IMR-90 (cell line): ENCODE results near the gene MFNG. TPM values are rescaled to one million over a fixed set of nuclear protein-coding genes. Genes with fewer than 3 reads are reported as not detected.

Experiments used
- ATAC-seq: fragments of 200-7000 bp; cut with Tn5 transposase; 2 replicates; pipeline ENCODE4 v1.9.1; 2020; ENCODE audit warnings: low read depth, mild to moderate bottlenecking, moderate library complexity
- BruUV-seq: library from RNA; stranded (reverse); fragments of 400-500 nt; replicated peaks from 2 replicates; lab custom pipeline; 2021; lab: Mats Ljungman, UMichigan
- CTCF ChIA-PET: fragments of 300-600 bp; formaldehyde crosslinking; extraction: SDS; loops from one replicate; lab custom pipeline; 2021; ENCODE audit warnings: antibody characterized with exemption; lab: Yijun Ruan, JAX
- POLR2A ChIA-PET: fragments of 300-600 bp; sonication (Branson Sonifier 250); formaldehyde crosslinking; loops from one replicate; lab custom pipeline; 2022; ENCODE audit warnings: antibody characterized with exemption; ENCODE audit not compliant: unreplicated experiment; lab: Charles Lee
- DNase-seq: peaks from one replicate; pipeline ENCODE4 v3.0.0; 2013
- H2AFZ ChIP-seq: replicated peaks from 2 replicates; pipeline ENCODE3; 2013; ENCODE audit warnings: low read length, mild to moderate bottlenecking; ENCODE audit not compliant: poor library complexity
- H2AK5ac ChIP-seq: 2 replicates; pipeline ENCODE4 v1.6.1; 2013; ENCODE audit warnings: low read depth, low read length, inconsistent platforms
- H2AK9ac ChIP-seq: replicated peaks from 2 replicates; pipeline ENCODE3; 2013; ENCODE audit warnings: mild to moderate bottlenecking, low read depth, low read length, moderate library complexity; ENCODE audit not compliant: poor library complexity
- H2BK120ac ChIP-seq: 2 replicates; pipeline ENCODE4 v1.6.1; 2013; ENCODE audit warnings: low read depth, low read length, inconsistent platforms
- H2BK15ac ChIP-seq: 3 replicates; pipeline ENCODE4 v1.6.1; 2013; ENCODE audit warnings: low read depth, low read length, inconsistent platforms
- H2BK20ac ChIP-seq: 2 replicates; pipeline ENCODE4 v1.6.1; 2013; ENCODE audit warnings: low read depth, mild to moderate bottlenecking, inconsistent platforms, low read length, moderate library complexity
- H2BK5ac ChIP-seq: 2 replicates; pipeline ENCODE4 v1.6.1; 2013; ENCODE audit warnings: mild to moderate bottlenecking, low read depth, low read length, inconsistent platforms; ENCODE audit not compliant: poor library complexity, severe bottlenecking
- H3K14ac ChIP-seq: replicated peaks from 2 replicates; pipeline ENCODE4 v1.6.1; 2013; ENCODE audit warnings: low read depth, low read length, inconsistent platforms
- H3K18ac ChIP-seq: 2 replicates; pipeline ENCODE4 v1.6.1; 2013; ENCODE audit warnings: low read depth, low read length, control low read depth
- H3K23ac ChIP-seq: 2 replicates; pipeline ENCODE4 v1.6.1; 2013; ENCODE audit warnings: low read depth, low read length, inconsistent platforms
- H3K27ac ChIP-seq: 2 replicates; pipeline ENCODE4 v1.5.1; 2013; ENCODE audit warnings: mild to moderate bottlenecking, control low read depth, low read length; ENCODE audit not compliant: insufficient read depth
- H3K27me3 ChIP-seq: 2 replicates; pipeline ENCODE4 v1.6.1; 2013; ENCODE audit warnings: low read length; ENCODE audit not compliant: control insufficient read depth, insufficient read depth
- H3K36me3 ChIP-seq: 2 replicates; pipeline ENCODE4 v1.6.1; 2013; ENCODE audit warnings: low read length, mixed read lengths; ENCODE audit not compliant: control insufficient read depth, insufficient read depth
- H3K4ac ChIP-seq: 2 replicates; pipeline ENCODE4 v1.6.1; 2013; ENCODE audit warnings: low read depth, low read length, inconsistent platforms
- H3K4me1 ChIP-seq: 2 replicates; pipeline ENCODE4 v1.6.1; 2013; ENCODE audit warnings: low read length, mixed read lengths; ENCODE audit not compliant: control insufficient read depth, insufficient read depth
- H3K4me2 ChIP-seq: 2 replicates; pipeline ENCODE4 v1.6.1; 2013; ENCODE audit warnings: low read depth, mild to moderate bottlenecking, control low read depth, low read length, moderate library complexity
- H3K4me3 ChIP-seq: 2 replicates; pipeline ENCODE4 v1.5.1; 2013; ENCODE audit warnings: low read depth, mild to moderate bottlenecking, control low read depth, low read length, moderate library complexity; ENCODE audit not compliant: insufficient read depth
- H3K56ac ChIP-seq: 2 replicates; pipeline ENCODE4 v1.6.1; 2013; ENCODE audit warnings: low read length, inconsistent platforms; ENCODE audit not compliant: insufficient read depth; ENCODE audit errors: extremely low read depth
- H3K79me1 ChIP-seq, 2 experiments: 2 replicates each; pipeline ENCODE4 v1.6.1; 2013; ENCODE audit warnings: low read length in 2 of 2, inconsistent platforms in 1 of 2, low read depth in 1 of 2
- H3K9ac ChIP-seq: 2 replicates; pipeline ENCODE4 v1.6.1; 2013; ENCODE audit warnings: low read depth, low read length, control low read depth
- H3K9me1 ChIP-seq: 2 replicates; pipeline ENCODE4 v1.6.1; 2013; ENCODE audit warnings: low read length, inconsistent platforms; ENCODE audit not compliant: insufficient read depth
- H3K9me3 ChIP-seq: 2 replicates; pipeline ENCODE4 v1.6.1; 2013; ENCODE audit warnings: low read length; ENCODE audit not compliant: control insufficient read depth, insufficient read depth
- H4K20me1 ChIP-seq: 2 replicates; pipeline ENCODE4 v1.6.1; 2013; ENCODE audit warnings: low read length, inconsistent platforms; ENCODE audit not compliant: insufficient read depth
- H4K5ac ChIP-seq: 2 replicates; pipeline ENCODE4 v1.6.1; 2013; ENCODE audit warnings: mild to moderate bottlenecking, low read depth, low read length, control low read depth
- H4K8ac ChIP-seq, 2 experiments: 2 replicates each; pipeline ENCODE4 v1.6.1; 2013; ENCODE audit warnings: low read depth in 2 of 2, low read length in 2 of 2, control low read depth in 1 of 2, inconsistent platforms in 1 of 2
- H4K91ac ChIP-seq: 2 replicates; pipeline ENCODE4 v1.6.1; 2013; ENCODE audit warnings: low read depth, low read length, inconsistent platforms; ENCODE audit not compliant: insufficient read depth
- BHLHE40 ChIP-seq: fragments of 150-350 bp; IDR thresholded peaks from 2 replicates; pipeline ENCODE4 v1.6.1; 2016; ENCODE audit warnings: mild to moderate bottlenecking, low read depth, low read length
- CEBPB ChIP-seq: IDR thresholded peaks from 2 replicates; pipeline ENCODE4 v1.6.1; 2012; ENCODE audit warnings: low read depth, low read length, improper control_type of control experiment
- CHD1 ChIP-seq: IDR thresholded peaks from 2 replicates; pipeline ENCODE4 v1.6.1; 2012; ENCODE audit warnings: low read depth, low read length, improper control_type of control experiment
- CTCF ChIP-seq: conservative IDR thresholded peaks from 2 replicates; pipeline ENCODE4 v1.5.1; 2012; ENCODE audit warnings: mild to moderate bottlenecking, low read depth, low read length, improper control_type of control experiment
- ELK1 ChIP-seq: fragments of 150-350 bp; IDR thresholded peaks from 2 replicates; pipeline ENCODE4 v1.6.1; 2016; ENCODE audit warnings: low read depth, mild to moderate bottlenecking, low read length, moderate library complexity, borderline replicate concordance
- FOS ChIP-seq: fragments of 150-350 bp; IDR thresholded peaks from 2 replicates; pipeline ENCODE4 v1.6.1; 2016; ENCODE audit warnings: low read depth, low read length
- MAFK ChIP-seq: IDR thresholded peaks from 2 replicates; pipeline ENCODE4 v1.6.1; 2012; ENCODE audit warnings: low read depth, low read length, improper control_type of control experiment
- MAZ ChIP-seq: IDR thresholded peaks from 2 replicates; pipeline ENCODE4 v1.6.1; 2012; ENCODE audit warnings: low read depth, mild to moderate bottlenecking, low read length, improper control_type of control experiment, moderate library complexity, borderline replicate concordance
- MXI1 ChIP-seq: IDR thresholded peaks from 2 replicates; pipeline ENCODE4 v1.6.1; 2012; ENCODE audit warnings: low read depth, mild to moderate bottlenecking, low read length, moderate library complexity, borderline replicate concordance
- NFE2L2 ChIP-seq: fragments of 150-350 bp; IDR thresholded peaks from 2 replicates; pipeline ENCODE4 v1.6.1; 2016; ENCODE audit warnings: low read depth, mild to moderate bottlenecking, low read length
- POLR2A ChIP-seq: IDR thresholded peaks from 2 replicates; pipeline ENCODE4 v1.6.1; 2012; ENCODE audit warnings: mild to moderate bottlenecking, low read depth, low read length
- RAD21 ChIP-seq: IDR thresholded peaks from 2 replicates; pipeline ENCODE4 v1.6.1; 2012; ENCODE audit warnings: low read length, improper control_type of control experiment
- RCOR1 ChIP-seq: IDR thresholded peaks from 2 replicates; pipeline ENCODE4 v1.6.1; 2012; ENCODE audit warnings: mild to moderate bottlenecking, low read length, improper control_type of control experiment; ENCODE audit not compliant: insufficient replicate concordance
- RFX5 ChIP-seq: IDR thresholded peaks from 2 replicates; pipeline ENCODE4 v1.8.0; 2012; ENCODE audit warnings: low read depth, mild to moderate bottlenecking, low read length, moderate library complexity
- SMC3 ChIP-seq: fragments of 150-350 bp; IDR thresholded peaks from 2 replicates; pipeline ENCODE4 v1.6.1; 2016; ENCODE audit warnings: low read depth, mild to moderate bottlenecking, antibody characterized with exemption, low read length, moderate library complexity
- USF2 ChIP-seq: fragments of 150-350 bp; IDR thresholded peaks from 2 replicates; pipeline ENCODE4 v1.6.1; 2017; ENCODE audit warnings: mild to moderate bottlenecking, antibody characterized with exemption, low read length, low read depth
- WGBS, 2 experiments: methylation state at CpG; one replicate each; pipeline versions ENCODE4 v1.1.5 to v1.1.7; 2013; ENCODE audit warnings: missing lambda C conversion rate in 2 of 2; ENCODE audit not compliant: insufficient read length in 1 of 2; ENCODE audit errors: extremely low coverage in 2 of 2; 5-methylcytosine and 5-hydroxymethylcytosine counted together
- dilution Hi-C: fragments of 300-500 bp; cut with HindIII; formaldehyde crosslinking; loops from one replicate; pipeline ENCODE4 v1.14.3; 2018; ENCODE audit warnings: low sequenced_read_pairs; ENCODE audit not compliant: unreplicated experiment
- in situ Hi-C: fragments of 300-500 bp; cut with MboI; formaldehyde crosslinking; loops from 3 replicates; pipeline ENCODE4 v1.14.3; 2019; ENCODE audit warnings: low sequenced_read_pairs, inconsistent platforms, mixed read lengths
- intact Hi-C: fragments of 100-400 bp; cut with micrococcal nuclease; formaldehyde crosslinking; loops from 2 replicates; pipeline ENCODE4 v1.10.0; 2022
- polyA plus RNA-seq, 3 experiments: library from polyadenylated mRNA; depleted of rRNA; stranded (reverse); fragments of >200 nt; gene quantifications; 2 replicates each; pipeline ENCODE4 v1.2.3, GENCODE V29; 2012; ENCODE audit warnings: low replicate concordance in 1 of 3
- total RNA-seq: library from RNA; depleted of rRNA; stranded (reverse); fragments of >200 nt; gene quantifications from 2 replicates; pipeline ENCODE4 v1.2.3, GENCODE V29; 2012

The MFNG gene
- total and polyA plus RNA-seq, 2 of the 4 experiments (the other 2 are of a cell fraction) = 0.15 TPM; not detected in 1

GRCh38 chr22:37473437-37473946 lies 12.7 kb downstream of the MFNG start:
- dilution Hi-C loops = no loop called here

More at GRCh38 chr22:37473437-37473946, 12.7 kb downstream of the MFNG start:
- Histone ChIP-seq H3K4me3 (no peak overlapping the region), H3K4ac (no peak overlapping the region), H2BK120ac (no peak overlapping the region), H2AFZ (no peak overlapping the region), H2AK9ac (no peak overlapping the region), H4K20me1 (no peaks in the 10 kb centered on the region; the same call in 1 of the 2 replicates), H3K36me3 (no peaks in the 10 kb centered on the region), H3K27me3 (peaks cover 74% of the 10 kb centered on the region), H4K5ac (no peak overlapping the region), H3K79me1 (no peaks in the 10 kb centered on the region), H3K4me2 (no peak overlapping the region), H3K27ac (no peak overlapping the region), H3K23ac (no peak overlapping the region), H2AK5ac (no peak overlapping the region), H3K56ac (no peak overlapping the region), H3K9me1 (no peaks in the 10 kb centered on the region), H4K8ac (no peak overlapping the region), H4K91ac (no peak overlapping the region), H3K9me3 (no peaks in the 10 kb centered on the region), H2BK20ac (no peak overlapping the region), H2BK5ac (no peak overlapping the region), H2BK15ac (no peak overlapping the region), H3K9ac (no peak overlapping the region), H3K4me1 (no peaks in the 10 kb centered on the region), H3K14ac (no peak overlapping the region), H3K18ac (no peak overlapping the region)
- TF ChIP-seq CTCF = no peak
- no peak for TF ChIP-seq USF2
- no peak for TF ChIP-seq CHD1
- TF ChIP-seq BHLHE40 = no peak
- TF ChIP-seq CEBPB = no peak
- no peak for TF ChIP-seq POLR2A
- no peak for TF ChIP-seq RAD21
- TF ChIP-seq RFX5 = no peak
- TF ChIP-seq RCOR1 = no peak
- no peak for TF ChIP-seq NFE2L2
- TF ChIP-seq MAFK = no peak
- no peak for TF ChIP-seq MXI1
- no peak for TF ChIP-seq ELK1
- no peak for TF ChIP-seq SMC3
- TF ChIP-seq FOS = no peak
- no peak for TF ChIP-seq MAZ
- 82% methylated on average over 2 of the region's 8 CpGs; no CpG with 5 or more reads in 1 of the 2 experiments for WGBS, 2 experiments
- ChIA-PET POLR2A (no interaction called here), CTCF (interaction anchor here (1.4 kb wide), 1 partner anchor 118 kb away, joined by 3 read pairs; no protein-coding TSS in a partner anchor)
- in situ Hi-C loops (no loop called here), intact Hi-C loops (no loop called here)
- no peak for ATAC-seq
- DNase-seq = no peak
- no TSS peak for BruUV-seq
